Fibroblast of lung (primary cell): ENCODE data around the gene GPS1. TPM values are rescaled to one million over a fixed set of nuclear protein-coding genes. Genes with fewer than 3 reads are reported as not detected.

ENCODE experiments used
- DNase-seq, 2 donors: peaks; one replicate each; pipeline versions ENCODE4 v3.0.0 to v3.0.0-alpha.2; 2010; ENCODE audit warnings: low read depth in 2 of 2
- H2AFZ ChIP-seq: 2 replicates; pipeline ENCODE4 v1.5.1; 2012; ENCODE audit warnings: low read length, control low read depth, inconsistent platforms
- H3K27ac ChIP-seq: 2 replicates; pipeline ENCODE4 v1.5.1; 2011; ENCODE audit warnings: low read length, control low read depth; ENCODE audit not compliant: insufficient read depth
- H3K27me3 ChIP-seq: 2 replicates; pipeline ENCODE4 v1.5.1; 2011; ENCODE audit warnings: mild to moderate bottlenecking, low read length; ENCODE audit not compliant: control insufficient read depth, insufficient read depth
- H3K36me3 ChIP-seq: 2 replicates; pipeline ENCODE4 v1.5.1; 2011; ENCODE audit warnings: low read length; ENCODE audit not compliant: control insufficient read depth, insufficient read depth
- H3K4me1 ChIP-seq: 2 replicates; pipeline ENCODE4 v1.5.1; 2011; ENCODE audit warnings: low read length; ENCODE audit not compliant: control insufficient read depth, insufficient read depth; ENCODE audit errors: extremely low read depth
- H3K4me2 ChIP-seq: 2 replicates; pipeline ENCODE4 v1.5.1; 2011; ENCODE audit warnings: low read length, control low read depth; ENCODE audit not compliant: insufficient read depth; ENCODE audit errors: extremely low read depth
- H3K4me3 ChIP-seq, 4 experiments: fragments of 200-600 bp in 1 of 4; sonication (generic) in 1 of 4; replicated peaks in 1 of 4; 2 replicates each; pipeline ENCODE4 v1.5.1; 2011 to 2016; ENCODE audit warnings: low read length in 4 of 4, low read depth in 3 of 4, mild to moderate bottlenecking in 3 of 4, control low read depth in 2 of 4, inconsistent platforms in 1 of 4, mixed read lengths in 1 of 4; ENCODE audit not compliant: insufficient read depth in 1 of 4; ENCODE audit errors: control extremely low read depth in 1 of 4
- H3K79me2 ChIP-seq: 2 replicates; pipeline ENCODE4 v1.5.1; 2012; ENCODE audit warnings: mild to moderate bottlenecking, low read length, inconsistent platforms; ENCODE audit not compliant: control insufficient read depth, insufficient read depth
- H3K9ac ChIP-seq: 2 replicates; pipeline ENCODE4 v1.5.1; 2011; ENCODE audit warnings: mild to moderate bottlenecking, low read length, control low read depth; ENCODE audit not compliant: insufficient read depth
- H3K9me3 ChIP-seq: 2 replicates; pipeline ENCODE4 v1.5.1; 2012; ENCODE audit warnings: low read depth, low read length; ENCODE audit not compliant: control insufficient read depth, insufficient read depth
- H4K20me1 ChIP-seq: 2 replicates; pipeline ENCODE4 v1.5.1; 2011; ENCODE audit warnings: low read length; ENCODE audit not compliant: control insufficient read depth, insufficient read depth; ENCODE audit errors: extremely low read depth
- EZH2 ChIP-seq: IDR thresholded peaks from 2 replicates; pipeline ENCODE4 v1.5.1; 2012; ENCODE audit warnings: low read length, control low read depth, mild to moderate bottlenecking; ENCODE audit errors: missing control alignments
- polyA plus RNA-seq, 2 donors: library from polyadenylated mRNA; depleted of rRNA in 1 of 2; stranded (reverse) in 1 of 2; unstranded in 1 of 2; fragments of >200 nt; gene quantifications; 2 replicates each; pipeline ENCODE4 v1.2.1, GENCODE V29; 2011 to 2012; ENCODE audit warnings: missing spikeins in 1 of 2
- total RNA-seq: library from RNA; depleted of rRNA; stranded (reverse); fragments of >200 nt; gene quantifications from 2 replicates; pipeline ENCODE4 v1.2.1, GENCODE V29; 2014
- TF ChIP-seq, protein P1 (sequence below), 2 donors: IDR thresholded peaks in 1 of 2; conservative IDR thresholded peaks in 1 of 2; 1 replicate in 1 of 2; 2 replicates in 1 of 2; pipeline ENCODE4 v1.5.1; 2011 to 2012; ENCODE audit warnings: low read length in 2 of 2, control low read depth in 1 of 2, inconsistent platforms in 1 of 2, low read depth in 1 of 2, mild to moderate bottlenecking in 1 of 2

Gene GPS1
- total and polyA plus RNA-seq, 2 donors (not counting 1 experiment from before 2014, with no cell fraction given) = 53.3 to 76.6 TPM

DNA sequence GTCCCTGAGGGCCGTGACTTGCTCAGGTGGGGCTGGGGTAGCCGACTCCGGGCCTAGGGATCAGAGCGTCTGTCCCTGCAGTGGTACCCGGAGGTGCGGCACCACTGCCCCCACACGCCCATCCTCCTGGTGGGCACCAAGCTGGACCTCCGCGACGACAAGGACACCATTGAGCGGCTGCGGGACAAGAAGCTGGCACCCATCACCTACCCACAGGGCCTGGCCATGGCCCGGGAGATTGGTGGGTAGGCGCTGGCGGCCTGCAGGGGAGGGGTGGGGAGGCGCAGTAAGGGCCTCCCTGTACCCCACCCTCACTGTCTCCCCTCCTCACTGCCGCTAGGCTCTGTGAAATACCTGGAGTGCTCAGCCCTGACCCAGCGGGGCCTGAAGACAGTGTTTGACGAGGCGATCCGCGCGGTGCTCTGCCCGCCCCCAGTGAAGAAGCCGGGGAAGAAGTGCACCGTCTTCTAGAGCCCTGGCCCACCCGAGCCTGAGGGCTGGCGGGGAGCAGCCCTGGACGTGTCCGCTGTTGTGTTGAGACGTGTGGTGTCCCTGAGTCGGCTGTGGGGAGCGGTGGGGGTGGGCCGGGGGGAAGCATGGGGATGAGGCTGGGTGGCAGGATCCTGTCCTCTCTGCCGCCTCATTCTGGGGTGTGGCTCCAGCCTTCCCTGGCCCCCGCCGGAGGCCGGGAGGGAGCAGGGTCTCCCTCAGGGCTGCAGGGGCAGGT lies 18.2 kb upstream of the GPS1 start:
- TF ChIP-seq, protein P1, sequence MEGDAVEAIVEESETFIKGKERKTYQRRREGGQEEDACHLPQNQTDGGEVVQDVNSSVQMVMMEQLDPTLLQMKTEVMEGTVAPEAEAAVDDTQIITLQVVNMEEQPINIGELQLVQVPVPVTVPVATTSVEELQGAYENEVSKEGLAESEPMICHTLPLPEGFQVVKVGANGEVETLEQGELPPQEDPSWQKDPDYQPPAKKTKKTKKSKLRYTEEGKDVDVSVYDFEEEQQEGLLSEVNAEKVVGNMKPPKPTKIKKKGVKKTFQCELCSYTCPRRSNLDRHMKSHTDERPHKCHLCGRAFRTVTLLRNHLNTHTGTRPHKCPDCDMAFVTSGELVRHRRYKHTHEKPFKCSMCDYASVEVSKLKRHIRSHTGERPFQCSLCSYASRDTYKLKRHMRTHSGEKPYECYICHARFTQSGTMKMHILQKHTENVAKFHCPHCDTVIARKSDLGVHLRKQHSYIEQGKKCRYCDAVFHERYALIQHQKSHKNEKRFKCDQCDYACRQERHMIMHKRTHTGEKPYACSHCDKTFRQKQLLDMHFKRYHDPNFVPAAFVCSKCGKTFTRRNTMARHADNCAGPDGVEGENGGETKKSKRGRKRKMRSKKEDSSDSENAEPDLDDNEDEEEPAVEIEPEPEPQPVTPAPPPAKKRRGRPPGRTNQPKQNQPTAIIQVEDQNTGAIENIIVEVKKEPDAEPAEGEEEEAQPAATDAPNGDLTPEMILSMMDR (conservative IDR thresholded peaks at IDR 0.05 in 1 of 2, IDR thresholded peaks at IDR 0.05 in 1 of 2; ENCODE audit: low read depth in 1 of 2, low read length in 2 of 2) = no peak
- TF ChIP-seq EZH2 = no peak
- Histone ChIP-seq H3K27ac (no peak overlapping the region), H3K9me3 (no peaks in the 10 kb centered on the region), H3K4me3 (no peak overlapping the region), H2AFZ (no peak overlapping the region), H3K79me2 (no peaks in the 10 kb centered on the region), H3K27me3 (no peaks in the 10 kb centered on the region), H3K4me2 (no peak overlapping the region), H4K20me1 (no peaks in the 10 kb centered on the region), H3K36me3 (no peaks in the 10 kb centered on the region), H3K9ac (no peak overlapping the region), H3K4me1 (peaks cover 4% of the 10 kb centered on the region)
- no peak for DNase-seq

DNA sequence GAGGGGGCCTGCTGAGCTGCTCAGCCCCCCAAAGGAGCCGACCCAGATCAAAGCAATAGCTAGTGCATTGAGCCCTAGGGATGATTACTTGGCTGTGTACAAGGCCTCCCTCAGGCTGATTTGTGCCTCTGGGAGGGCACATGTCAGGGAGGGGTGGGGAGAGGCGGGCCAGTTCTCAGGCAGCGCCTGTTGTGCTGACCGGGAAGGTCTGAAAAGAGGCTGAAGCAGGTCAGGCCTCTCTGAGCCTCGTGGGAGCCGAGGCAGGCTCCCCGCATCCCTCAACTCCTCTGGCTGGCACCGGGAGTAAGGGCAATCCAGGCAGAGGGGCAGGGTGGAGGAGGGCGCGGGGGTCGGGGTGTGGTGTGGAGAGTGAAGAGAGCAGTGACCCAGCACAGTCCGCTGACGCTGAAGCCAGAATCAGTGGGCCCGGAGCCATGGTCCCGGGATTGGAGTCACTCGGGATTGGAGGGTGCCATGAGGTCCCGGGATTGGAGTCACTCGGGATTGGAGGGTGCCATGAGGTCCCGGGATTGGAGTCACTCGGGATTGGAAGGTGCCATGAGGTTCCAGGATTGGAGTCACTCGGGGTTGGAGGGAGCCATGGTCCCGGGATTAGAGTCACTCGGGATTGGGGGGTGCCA lies 17.2 kb upstream of the GPS1 start:
- no peaks in the 10 kb centered on the region for H3K9me3 ChIP-seq
- no peaks in the 10 kb centered on the region for H3K27me3 ChIP-seq
- H3K4me1 ChIP-seq = peaks cover 4% of the 10 kb centered on the region
- no peak overlapping the region for H3K27ac ChIP-seq
- H4K20me1 ChIP-seq = no peaks in the 10 kb centered on the region
- no peaks in the 10 kb centered on the region for H3K79me2 ChIP-seq
- no peak overlapping the region for H3K4me2 ChIP-seq
- no peak for DNase-seq
- H3K9ac ChIP-seq = no peak overlapping the region
- no peaks in the 10 kb centered on the region for H3K36me3 ChIP-seq
- TF ChIP-seq EZH2 = no peak
- TF ChIP-seq, protein P1 (conservative IDR thresholded peaks at IDR 0.05 in 1 of 2, IDR thresholded peaks at IDR 0.05 in 1 of 2; ENCODE audit: low read depth in 1 of 2, low read length in 2 of 2) = no peak
- no peak overlapping the region for H2AFZ ChIP-seq
- no peak overlapping the region for H3K4me3 ChIP-seq

DNA sequence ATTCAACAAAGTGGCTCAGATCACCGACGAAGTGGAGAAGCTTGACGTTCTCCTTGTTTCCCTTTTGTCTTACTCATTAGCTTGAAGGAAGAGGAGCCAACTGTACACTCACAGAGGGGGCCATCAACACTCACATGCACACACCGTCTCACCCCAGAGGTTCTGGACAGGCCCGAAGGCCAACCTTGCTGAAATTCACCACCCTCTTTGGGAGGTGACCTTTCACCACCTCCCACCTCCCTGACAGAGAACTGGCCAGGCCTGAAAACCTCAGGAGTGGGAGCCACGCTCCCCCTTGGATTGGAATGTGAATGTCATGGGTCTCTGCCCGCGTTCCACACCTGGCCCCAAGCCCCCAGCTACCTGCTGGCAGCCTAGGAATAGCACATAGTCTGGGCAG lies 16.2 kb upstream of the GPS1 start:
- peaks cover 4% of the 10 kb centered on the region for H3K4me1 ChIP-seq
- H3K9me3 ChIP-seq = no peaks in the 10 kb centered on the region
- no peaks in the 10 kb centered on the region for H3K27me3 ChIP-seq
- DNase-seq = no peak
- H4K20me1 ChIP-seq = no peaks in the 10 kb centered on the region
- no peak overlapping the region for H3K4me3 ChIP-seq
- no peak for TF ChIP-seq EZH2
- TF ChIP-seq, protein P1 (conservative IDR thresholded peaks at IDR 0.05 in 1 of 2, IDR thresholded peaks at IDR 0.05 in 1 of 2; ENCODE audit: low read depth in 1 of 2, low read length in 2 of 2) = no peak
- H3K79me2 ChIP-seq = no peaks in the 10 kb centered on the region
- no peak overlapping the region for H3K4me2 ChIP-seq
- no peak overlapping the region for H2AFZ ChIP-seq
- no peak overlapping the region for H3K9ac ChIP-seq
- H3K36me3 ChIP-seq = no peaks in the 10 kb centered on the region
- no peak overlapping the region for H3K27ac ChIP-seq
